ENCODE data around the gene TSC2.

Gene TSC2

DNA sequence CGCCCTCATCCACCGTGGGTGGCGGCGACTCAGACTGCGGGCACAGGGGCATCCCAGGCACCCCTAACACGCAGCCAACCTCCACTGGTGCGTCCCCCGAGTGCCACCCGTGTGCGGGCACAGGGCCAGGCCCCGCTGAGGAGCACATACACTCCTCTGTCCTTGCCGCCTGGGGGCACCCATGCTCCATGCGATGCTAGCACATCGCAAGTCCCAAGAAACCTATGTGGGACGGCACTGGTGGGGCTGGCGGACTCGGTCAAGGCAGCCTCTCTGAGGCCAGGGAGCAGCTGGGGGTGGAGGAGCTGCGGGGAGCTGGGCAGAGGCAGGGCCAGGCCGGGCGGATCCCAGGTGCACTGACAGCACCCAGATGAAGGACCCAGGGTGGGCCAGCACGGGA lies 42.1 kb upstream of the TSC2 start:
- no peak for DNase-seq (ENCODE audit: low read depth)
- TF ChIP-seq, protein P1, sequence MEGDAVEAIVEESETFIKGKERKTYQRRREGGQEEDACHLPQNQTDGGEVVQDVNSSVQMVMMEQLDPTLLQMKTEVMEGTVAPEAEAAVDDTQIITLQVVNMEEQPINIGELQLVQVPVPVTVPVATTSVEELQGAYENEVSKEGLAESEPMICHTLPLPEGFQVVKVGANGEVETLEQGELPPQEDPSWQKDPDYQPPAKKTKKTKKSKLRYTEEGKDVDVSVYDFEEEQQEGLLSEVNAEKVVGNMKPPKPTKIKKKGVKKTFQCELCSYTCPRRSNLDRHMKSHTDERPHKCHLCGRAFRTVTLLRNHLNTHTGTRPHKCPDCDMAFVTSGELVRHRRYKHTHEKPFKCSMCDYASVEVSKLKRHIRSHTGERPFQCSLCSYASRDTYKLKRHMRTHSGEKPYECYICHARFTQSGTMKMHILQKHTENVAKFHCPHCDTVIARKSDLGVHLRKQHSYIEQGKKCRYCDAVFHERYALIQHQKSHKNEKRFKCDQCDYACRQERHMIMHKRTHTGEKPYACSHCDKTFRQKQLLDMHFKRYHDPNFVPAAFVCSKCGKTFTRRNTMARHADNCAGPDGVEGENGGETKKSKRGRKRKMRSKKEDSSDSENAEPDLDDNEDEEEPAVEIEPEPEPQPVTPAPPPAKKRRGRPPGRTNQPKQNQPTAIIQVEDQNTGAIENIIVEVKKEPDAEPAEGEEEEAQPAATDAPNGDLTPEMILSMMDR (IDR thresholded peaks at IDR 0.05; ENCODE audit: insufficient read depth, low read depth, low read length, missing control alignments) = no peak
- H3K4me3 ChIP-seq (ENCODE audit: low read depth, low read length) = no peak overlapping the region

DNA sequence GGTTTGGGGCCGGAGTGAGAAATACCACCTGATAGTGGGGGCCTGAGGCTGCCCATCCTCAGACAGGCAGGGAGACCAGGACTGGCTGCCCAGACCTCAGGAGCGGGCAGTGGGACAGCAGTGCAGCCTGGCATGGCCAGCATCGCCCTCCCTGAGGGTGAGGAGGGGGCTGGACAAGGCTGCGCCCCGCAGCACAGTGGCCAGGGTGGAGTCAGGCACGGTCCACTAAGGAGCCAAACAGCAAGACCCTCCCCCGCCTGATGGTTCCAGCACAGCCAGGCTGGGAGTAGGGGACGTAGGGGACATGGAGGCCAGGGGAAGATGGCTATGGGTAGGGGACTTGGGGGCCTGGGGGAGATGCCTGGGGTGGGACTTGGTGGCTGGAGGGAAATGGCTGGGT lies 41.5 kb upstream of the TSC2 start:
- no peak overlapping the region for H3K4me3 ChIP-seq (ENCODE audit: low read depth, low read length)
- TF ChIP-seq, protein P1 (IDR thresholded peaks at IDR 0.05; ENCODE audit: insufficient read depth, low read depth, low read length, missing control alignments) = no peak
- no peak for DNase-seq (ENCODE audit: low read depth)

DNA sequence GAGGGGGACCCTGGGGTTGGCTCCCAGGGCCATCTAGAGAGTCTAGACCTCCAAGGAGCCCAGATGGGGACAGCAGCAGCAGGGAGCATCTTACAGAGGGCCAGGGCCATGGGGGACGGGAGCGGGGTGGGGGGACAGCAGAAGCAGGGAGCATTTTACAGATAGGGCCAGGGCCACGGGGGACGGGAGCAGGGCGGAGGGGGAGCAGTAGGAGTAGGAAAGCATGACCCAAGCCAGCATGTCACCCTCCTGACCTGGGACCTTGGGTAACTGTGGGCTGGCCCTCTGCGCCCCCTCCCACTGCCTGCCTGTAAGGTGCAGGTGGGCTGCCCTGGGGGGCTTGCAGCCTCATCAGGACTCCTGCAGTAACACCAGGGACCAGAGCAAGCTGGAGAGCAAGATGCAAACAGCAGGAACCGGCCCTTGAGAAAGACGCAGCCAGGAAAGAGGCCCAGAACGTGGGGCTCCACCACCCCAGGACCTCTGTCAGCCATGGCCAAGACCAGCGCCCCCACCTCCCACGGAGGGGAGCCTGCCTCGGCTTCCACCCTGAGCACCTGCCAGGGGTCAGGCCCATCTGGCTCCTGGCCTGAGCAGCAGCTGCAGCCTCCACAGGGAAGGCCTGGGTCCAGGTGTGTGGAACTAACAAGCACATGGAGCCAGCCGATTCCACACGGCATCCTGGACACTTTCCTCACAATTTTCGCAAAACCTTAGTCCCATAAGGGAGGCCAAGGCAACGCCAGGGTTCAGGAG lies 40.5 kb upstream of the TSC2 start:
- DNase-seq (ENCODE audit: low read depth) = no peak
- TF ChIP-seq, protein P1 (IDR thresholded peaks at IDR 0.05; ENCODE audit: insufficient read depth, low read depth, low read length, missing control alignments) = no peak
- H3K4me3 ChIP-seq (ENCODE audit: low read depth, low read length) = peak overlapping the region; percentile 81

DNA sequence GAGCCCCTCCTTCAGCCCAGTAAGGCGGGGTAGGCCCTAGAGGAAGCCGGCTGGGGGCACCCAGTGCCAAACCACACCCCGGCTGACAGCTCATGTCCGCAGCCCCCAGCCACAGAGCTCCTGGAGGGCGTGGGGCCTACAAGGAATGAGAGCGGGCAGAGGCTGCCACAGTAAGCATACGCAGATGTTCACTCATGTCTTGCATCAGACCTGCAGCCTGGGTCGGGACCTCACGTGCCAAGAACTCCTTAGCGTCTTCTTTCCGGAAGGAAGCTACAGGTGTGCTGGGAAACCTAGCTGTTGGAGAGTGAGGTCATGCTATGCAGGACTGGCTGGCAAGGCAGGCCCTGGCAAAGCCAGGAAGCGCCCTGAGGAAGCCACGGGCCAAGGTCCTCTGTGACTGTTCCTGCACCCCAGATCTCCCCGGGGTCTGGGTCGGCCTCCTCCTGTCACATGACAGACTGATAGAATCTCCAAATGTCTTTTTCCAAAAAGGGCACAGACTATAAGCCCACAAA lies 39.7 kb upstream of the TSC2 start:
- TF ChIP-seq, protein P1 (IDR thresholded peaks at IDR 0.05; ENCODE audit: insufficient read depth, low read depth, low read length, missing control alignments) = no peak
- H3K4me3 ChIP-seq (ENCODE audit: low read depth, low read length) = peak overlapping the region; percentile 81
- peak; percentile 56 for DNase-seq (ENCODE audit: low read depth)

DNA sequence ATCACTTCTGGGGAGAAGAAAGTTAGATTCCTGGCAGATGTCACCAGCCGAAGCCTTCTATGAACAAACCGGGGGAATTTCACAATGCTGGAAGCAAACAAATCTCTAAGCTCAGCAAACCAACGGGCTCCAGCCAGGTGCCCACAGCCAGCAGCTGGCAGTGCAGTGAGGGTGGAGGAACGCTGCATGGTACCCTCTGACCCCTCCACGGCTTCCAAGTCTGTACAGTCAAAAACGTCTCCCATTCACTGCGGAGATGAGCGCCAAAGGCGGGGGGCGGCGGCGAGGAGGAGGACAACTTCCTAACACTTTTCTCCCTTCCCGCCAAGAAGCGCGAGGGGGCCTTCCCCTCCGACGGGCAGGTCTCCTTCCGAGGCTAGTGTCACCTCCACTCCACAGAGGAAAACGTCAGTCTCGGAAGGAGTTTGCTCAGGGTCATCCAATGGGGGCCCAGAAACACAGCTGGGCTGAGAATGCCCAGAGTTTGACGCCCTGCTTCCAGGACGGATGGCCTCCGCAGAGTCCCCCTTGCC lies 39.1 kb upstream of the TSC2 start:
- peak overlapping the region; percentile 81 for H3K4me3 ChIP-seq (ENCODE audit: low read depth, low read length)
- DNase-seq (ENCODE audit: low read depth) = peak; percentile 47
- TF ChIP-seq, protein P1 (IDR thresholded peaks at IDR 0.05; ENCODE audit: insufficient read depth, low read depth, low read length, missing control alignments) = no peak

DNA sequence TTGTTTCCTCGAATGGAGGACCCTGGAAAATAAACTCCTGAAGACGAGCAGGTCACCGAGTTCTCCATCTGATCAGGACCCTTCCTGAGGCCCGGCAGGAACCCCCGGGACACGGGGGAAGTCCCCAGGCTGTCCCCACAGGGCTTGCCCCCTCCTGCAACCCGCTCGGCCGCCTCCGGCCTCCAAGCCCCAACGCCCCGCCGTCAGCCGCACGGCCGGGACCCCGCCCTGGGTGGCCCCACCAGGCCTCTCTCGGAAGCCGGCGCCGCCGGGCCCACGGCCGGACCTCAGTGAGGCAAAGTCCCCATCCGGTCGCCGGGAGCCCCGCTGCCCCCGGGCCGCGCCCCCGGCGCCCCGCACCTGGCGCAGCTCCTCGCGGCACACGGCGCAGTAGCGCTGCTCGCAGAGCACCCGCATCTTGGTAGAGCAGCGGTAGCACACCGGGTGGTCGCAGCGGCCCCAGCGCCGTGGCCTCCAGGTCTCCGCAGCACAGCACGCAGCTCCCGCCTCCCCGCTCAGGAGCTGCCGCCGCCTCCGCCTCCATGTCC lies 38.5 kb upstream of the TSC2 start:
- H3K4me3 ChIP-seq (ENCODE audit: low read depth, low read length) = peak overlapping the region; percentile 81
- no peak for DNase-seq (ENCODE audit: low read depth)
- TF ChIP-seq, protein P1 (IDR thresholded peaks at IDR 0.05; ENCODE audit: insufficient read depth, low read depth, low read length, missing control alignments) = no peak
